GM12873 (cell line): Measurements from ENCODE around the gene KDM8.

Source experiments
- CTCF ChIP-seq: IDR thresholded peaks from 2 replicates; pipeline ENCODE4 v1.5.1; 2012; ENCODE audit warnings: low read depth, mild to moderate bottlenecking, moderate library complexity, low read length, control low read depth; ENCODE audit not compliant: insufficient read depth; ENCODE audit errors: missing control alignments

KDM8 gene

DNA sequence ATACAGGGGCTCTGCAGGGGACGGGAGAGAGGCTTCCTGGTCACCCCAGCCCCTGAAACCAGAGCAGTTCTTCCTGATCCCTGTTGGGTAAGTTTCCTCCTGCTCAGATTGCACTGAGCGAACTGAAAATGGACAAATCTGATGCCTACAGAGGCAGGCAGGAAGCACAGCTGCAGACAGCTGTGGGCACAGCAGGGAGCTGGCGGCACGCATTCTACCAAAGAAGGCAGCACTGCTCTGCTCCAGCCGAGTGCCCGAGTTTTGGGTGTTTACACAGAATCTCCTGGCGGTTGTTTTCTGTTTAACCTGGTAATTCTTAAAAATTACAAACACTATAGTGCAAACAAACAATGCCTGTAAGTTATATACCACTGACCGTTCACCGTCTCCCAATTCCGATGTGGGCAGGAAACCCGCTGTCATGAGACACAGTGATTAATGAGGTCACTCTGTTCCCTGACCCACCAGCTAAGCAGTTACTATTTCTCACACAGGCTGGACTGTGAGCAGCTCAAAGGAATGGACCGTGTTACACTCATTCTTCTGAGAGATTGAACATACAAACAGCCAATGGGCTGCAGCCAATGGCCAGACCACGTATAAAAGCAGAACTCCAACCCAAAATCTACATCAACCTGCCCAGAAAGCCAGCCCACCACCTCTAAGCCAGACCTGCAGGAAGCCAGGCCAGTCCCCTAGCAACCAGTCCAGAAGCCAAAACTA is 39.7 kb downstream of the KDM8 start:
- no peak for TF ChIP-seq CTCF

- TF ChIP-seq CTCF, result no peak
Measured at GRCh38 chr16:27243725-27244362, 40.5 kb downstream of the KDM8 start.

DNA sequence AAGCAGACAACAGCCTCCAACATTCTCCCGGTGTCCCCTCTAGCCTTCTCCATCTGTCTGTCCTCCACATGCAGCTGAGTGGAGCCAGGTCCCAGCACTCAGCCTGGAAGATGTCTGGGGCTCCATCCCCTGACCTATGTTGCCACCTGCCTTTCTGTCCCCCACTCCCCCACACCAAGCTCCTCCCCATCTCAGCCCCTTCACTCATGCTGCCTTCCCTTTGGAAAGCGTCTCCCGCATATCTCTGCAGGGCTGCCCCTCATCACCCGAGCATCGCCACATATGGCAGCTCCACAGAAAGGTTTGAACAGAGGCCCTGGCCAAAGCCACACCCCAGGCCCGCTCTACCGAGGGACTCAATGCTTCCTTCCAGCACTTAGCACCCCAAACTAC is 41.0 kb downstream of the KDM8 start:
- no peak for TF ChIP-seq CTCF

GRCh38 chr16:27245276-27246172 is 42.2 kb downstream of the KDM8 start:
- no peak for TF ChIP-seq CTCF

DNA sequence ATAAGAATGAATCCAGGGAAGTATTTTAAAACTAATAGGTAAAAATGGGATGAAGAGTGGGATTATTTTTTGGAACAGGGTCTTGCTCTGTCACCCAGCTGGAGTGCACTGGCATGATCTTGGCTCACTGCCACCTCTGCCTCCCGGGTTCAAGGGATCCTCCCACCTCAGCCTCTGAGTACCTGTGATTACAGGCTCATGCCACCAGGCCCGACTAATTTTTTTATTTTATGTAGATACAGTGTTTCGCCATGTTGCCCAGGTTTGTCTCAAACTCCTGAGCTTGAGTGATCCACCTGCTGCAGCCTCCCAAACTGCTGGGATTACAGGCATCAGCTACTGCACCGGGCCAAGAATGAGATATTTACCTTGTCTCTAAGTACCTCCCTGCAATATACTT is 43.1 kb downstream of the KDM8 start:
- TF ChIP-seq CTCF, result no peak

GRCh38 chr16:27248036-27248435 is 44.7 kb downstream of the KDM8 start:
- no peak for TF ChIP-seq CTCF
